GM18526 (cell line): ENCODE measurements around the gene GNAI1.

Experiments
- POLR2A ChIP-seq: IDR thresholded peaks from 3 replicates; pipeline ENCODE4 v1.6.1; 2011; ENCODE audit not compliant: insufficient read length; ENCODE audit errors: extremely low read depth

GNAI1 gene

GRCh38 chr7:80273327-80273726 is 138.7 kb downstream of the GNAI1 start:
- no peak for TF ChIP-seq POLR2A

- no peak for TF ChIP-seq POLR2A
These were observed 140.6 kb downstream of the GNAI1 start for GRCh38 chr7:80275192-80275605.
